ENCODE results near the gene ITGB5. TPM values are rescaled to one million over a fixed set of nuclear protein-coding genes. Genes with fewer than 3 reads are reported as not detected.

ITGB5 gene
- total and polyA plus RNA-seq, 2 donors (not counting 1 experiment from before 2014, with no cell fraction given) = 0.15 to 0.54 TPM

- Histone ChIP-seq H4K20me1 (ENCODE audit: control insufficient read depth, insufficient read depth, low read length, poor library complexity, severe bottlenecking) (no peaks in the 10 kb centered on the region), H2AFZ (ENCODE audit: insufficient read depth, low read depth, low read length, poor library complexity, severe bottlenecking) (no peak overlapping the region), H3K4me3 (ENCODE audit: control extremely low read depth in 1 of 5, extremely low read depth in 1 of 5, insufficient read depth in 1 of 5, low read depth in 2 of 5, low read length in 4 of 5) (no peak overlapping the region), H3K27me3 (replicated peaks in 1 of 4; ENCODE audit: control extremely low read depth in 1 of 4, control insufficient read depth in 3 of 4, insufficient read depth in 4 of 4, low read length in 3 of 4) (peaks cover 0 to under 1% (median 0%) of the 10 kb centered on the region in 4 experiments), H3K79me2 (ENCODE audit: control insufficient read depth, insufficient read depth, low read length) (no peaks in the 10 kb centered on the region), H3K4me1 (ENCODE audit: control insufficient read depth in 2 of 2, insufficient read depth in 2 of 2, low read length in 2 of 2) (peaks cover 0 to 4% of the 10 kb centered on the region in 2 donors), H3K4me2 (replicated peaks; ENCODE audit: low read depth, low read length, poor library complexity, severe bottlenecking) (no peak overlapping the region), H3K27ac (ENCODE audit: low read length in 2 of 2) (no peak overlapping the region), H3K36me3 (replicated peaks in 1 of 2; ENCODE audit: control extremely low read depth in 1 of 2, control insufficient read depth in 1 of 2, extremely low read depth in 1 of 2, insufficient read depth in 2 of 2, low read length in 1 of 2) (no peaks in the 10 kb centered on the region), H3K9me3 (ENCODE audit: control extremely low read depth in 1 of 3, control insufficient read depth in 2 of 3, insufficient read depth in 1 of 3, low read length in 2 of 3) (no peaks in the 10 kb centered on the region), H3K9ac (ENCODE audit: low read length) (no peak overlapping the region)
- Mint-ChIP-seq H3K4me3 (no peak overlapping the region), H3K4me1 (peaks cover 4% of the 10 kb centered on the region), H3K27me3 (peaks cover 15% of the 10 kb centered on the region), H3K9me3 (ENCODE audit: insufficient read depth) (no peaks in the 10 kb centered on the region), H3K27ac (no peak overlapping the region)
- CTCF ChIA-PET = interaction anchor here (1.5 kb wide), 1 partner anchor 22 kb away, joined by 3 read pairs; no protein-coding TSS in a partner anchor
- 78% methylated on average over 3 of the region's 5 CpGs for WGBS (ENCODE audit: insufficient coverage)
- TF ChIP-seq EZH2 (IDR thresholded peaks at IDR 0.05; ENCODE audit: borderline replicate concordance, insufficient read depth, low read depth, low read length, poor library complexity, severe bottlenecking) = no peak
- TF ChIP-seq, protein P1, sequence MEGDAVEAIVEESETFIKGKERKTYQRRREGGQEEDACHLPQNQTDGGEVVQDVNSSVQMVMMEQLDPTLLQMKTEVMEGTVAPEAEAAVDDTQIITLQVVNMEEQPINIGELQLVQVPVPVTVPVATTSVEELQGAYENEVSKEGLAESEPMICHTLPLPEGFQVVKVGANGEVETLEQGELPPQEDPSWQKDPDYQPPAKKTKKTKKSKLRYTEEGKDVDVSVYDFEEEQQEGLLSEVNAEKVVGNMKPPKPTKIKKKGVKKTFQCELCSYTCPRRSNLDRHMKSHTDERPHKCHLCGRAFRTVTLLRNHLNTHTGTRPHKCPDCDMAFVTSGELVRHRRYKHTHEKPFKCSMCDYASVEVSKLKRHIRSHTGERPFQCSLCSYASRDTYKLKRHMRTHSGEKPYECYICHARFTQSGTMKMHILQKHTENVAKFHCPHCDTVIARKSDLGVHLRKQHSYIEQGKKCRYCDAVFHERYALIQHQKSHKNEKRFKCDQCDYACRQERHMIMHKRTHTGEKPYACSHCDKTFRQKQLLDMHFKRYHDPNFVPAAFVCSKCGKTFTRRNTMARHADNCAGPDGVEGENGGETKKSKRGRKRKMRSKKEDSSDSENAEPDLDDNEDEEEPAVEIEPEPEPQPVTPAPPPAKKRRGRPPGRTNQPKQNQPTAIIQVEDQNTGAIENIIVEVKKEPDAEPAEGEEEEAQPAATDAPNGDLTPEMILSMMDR (IDR thresholded peaks at IDR 0.05) = no peak
- ATAC-seq (ENCODE audit: low read depth) (no peak), DNase-seq (no peak)
- intact Hi-C loops (cut with micrococcal nuclease) = no loop called here
- POLR2A ChIA-PET = no interaction called here
These were observed 121.8 kb downstream of the ITGB5 start for GRCh38 chr3:124765197-124765840.

DNA sequence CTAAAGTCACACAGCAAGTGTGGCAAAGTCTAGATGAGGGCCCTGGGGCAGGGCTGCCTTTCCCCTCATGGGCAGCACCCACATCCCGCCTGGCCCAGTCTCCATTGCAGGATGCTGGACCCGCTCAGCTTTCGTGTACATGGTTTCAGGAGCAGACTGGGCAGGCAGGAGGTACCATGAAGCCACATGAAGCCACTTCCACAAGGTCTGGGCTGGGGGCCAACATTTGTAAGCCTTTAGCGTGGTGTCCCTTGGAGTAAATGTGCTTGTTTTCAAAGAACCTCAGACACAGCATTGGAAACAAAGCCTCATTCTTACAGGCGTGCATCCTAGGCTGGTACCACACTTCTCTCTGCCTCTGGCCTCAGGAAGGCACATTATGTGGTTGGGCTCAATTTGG, 122.4 kb downstream of the ITGB5 start:
- Mint-ChIP-seq H3K4me3 (no peak overlapping the region), H3K27me3 (peaks cover 10% of the 10 kb centered on the region), H3K4me1 (peaks cover 4% of the 10 kb centered on the region), H3K27ac (no peak overlapping the region), H3K9me3 (ENCODE audit: insufficient read depth) (no peaks in the 10 kb centered on the region)
- Histone ChIP-seq H4K20me1 (ENCODE audit: control insufficient read depth, insufficient read depth, low read length, poor library complexity, severe bottlenecking) (no peaks in the 10 kb centered on the region), H3K4me3 (ENCODE audit: control extremely low read depth in 1 of 5, extremely low read depth in 1 of 5, insufficient read depth in 1 of 5, low read depth in 2 of 5, low read length in 4 of 5) (no peak overlapping the region), H2AFZ (ENCODE audit: insufficient read depth, low read depth, low read length, poor library complexity, severe bottlenecking) (no peak overlapping the region), H3K4me1 (ENCODE audit: control insufficient read depth in 2 of 2, insufficient read depth in 2 of 2, low read length in 2 of 2) (peaks cover 0 to 4% of the 10 kb centered on the region in 2 donors), H3K27me3 (replicated peaks in 1 of 4; ENCODE audit: control extremely low read depth in 1 of 4, control insufficient read depth in 3 of 4, insufficient read depth in 4 of 4, low read length in 3 of 4) (no peaks in the 10 kb centered on the region), H3K36me3 (replicated peaks in 1 of 2; ENCODE audit: control extremely low read depth in 1 of 2, control insufficient read depth in 1 of 2, extremely low read depth in 1 of 2, insufficient read depth in 2 of 2, low read length in 1 of 2) (no peaks in the 10 kb centered on the region), H3K9me3 (ENCODE audit: control extremely low read depth in 1 of 3, control insufficient read depth in 2 of 3, insufficient read depth in 1 of 3, low read length in 2 of 3) (no peaks in the 10 kb centered on the region), H3K4me2 (replicated peaks; ENCODE audit: low read depth, low read length, poor library complexity, severe bottlenecking) (no peak overlapping the region), H3K9ac (ENCODE audit: low read length) (no peak overlapping the region), H3K79me2 (ENCODE audit: control insufficient read depth, insufficient read depth, low read length) (no peaks in the 10 kb centered on the region), H3K27ac (ENCODE audit: low read length in 2 of 2) (no peak overlapping the region)
- no peak for TF ChIP-seq EZH2 (IDR thresholded peaks at IDR 0.05; ENCODE audit: borderline replicate concordance, insufficient read depth, low read depth, low read length, poor library complexity, severe bottlenecking)
- TF ChIP-seq, protein P1 (IDR thresholded peaks at IDR 0.05) = no peak
- intact Hi-C loops (cut with micrococcal nuclease) = no loop called here
- 69% methylated on average over 5 of the region's 5 CpGs for WGBS (ENCODE audit: insufficient coverage)
- ChIA-PET CTCF (interaction anchor here (1.5 kb wide), 1 partner anchor 21 kb away, joined by 3 read pairs; no protein-coding TSS in a partner anchor), POLR2A (no interaction called here)
- DNase-seq (no peak), ATAC-seq (ENCODE audit: low read depth) (no peak)
